ENCODE results near the gene ZNF71. TPM values are rescaled to one million over a fixed set of nuclear protein-coding genes. Genes with fewer than 3 reads are reported as not detected.

Gene ZNF71
- total and polyA plus RNA-seq, 2 experiments from 2014 or later: 6.2 to 7.9 TPM

DNA sequence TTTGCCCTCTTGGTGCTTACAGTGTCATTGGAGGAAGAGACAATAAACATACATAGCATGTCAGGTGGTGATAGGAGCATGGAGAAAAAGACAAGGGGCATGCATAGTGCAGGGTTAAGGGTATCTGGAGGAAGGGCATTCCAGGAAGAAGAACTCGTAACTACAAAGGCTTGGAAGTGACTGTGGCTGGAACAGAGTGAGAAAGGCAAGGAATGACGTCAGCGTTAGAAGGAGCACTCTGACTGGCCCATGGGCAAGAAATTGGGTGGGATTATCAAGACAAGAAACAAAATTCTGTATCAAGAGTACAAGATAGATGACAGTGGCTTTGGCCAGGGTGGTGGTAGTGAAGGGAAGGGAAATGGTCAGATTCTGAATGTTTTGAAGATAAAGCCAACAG, 59.0 kb downstream of the ZNF71 start:
- no peak overlapping the region for H3K4me3 ChIP-seq
- no peak overlapping the region for H2AFZ ChIP-seq
- no peaks in the 10 kb centered on the region for H3F3A ChIP-seq (ENCODE audit: insufficient read depth)
- H3K9me3 ChIP-seq (ENCODE audit: low read depth): no peaks in the 10 kb centered on the region
- H3K4me1 ChIP-seq (ENCODE audit: insufficient read depth): no peaks in the 10 kb centered on the region
- no peaks in the 10 kb centered on the region for H4K20me1 ChIP-seq (ENCODE audit: insufficient read depth)
- H3K36me3 ChIP-seq (ENCODE audit: low read depth): no peaks in the 10 kb centered on the region
- no peak overlapping the region for H3K4me2 ChIP-seq (ENCODE audit: unreplicated experiment)
- TF ChIP-seq EZH2phosphoT487 (IDR thresholded peaks at IDR 0.05; ENCODE audit: insufficient read depth, low read depth): no peak
- H3K27me3 ChIP-seq (replicated peaks; ENCODE audit: insufficient read depth): no peaks in the 10 kb centered on the region
- DNase-seq: no peak
- WGBS, 2 experiments (ENCODE audit: low coverage in 1 of 2, low lambda C conversion rate in 2 of 2, missing lambda C conversion rate in 2 of 2): 31 to 38% methylated on average over 3 of the region's 3 CpGs
- H3K9ac ChIP-seq: no peak overlapping the region
- H3K9me2 ChIP-seq (ENCODE audit: insufficient read depth): no peaks in the 10 kb centered on the region
- H3K27ac ChIP-seq: no peak overlapping the region
- in situ Hi-C loops (cut with MboI): no loop called here
- H3K79me2 ChIP-seq (ENCODE audit: insufficient read depth): no peaks in the 10 kb centered on the region

GRCh38 chr19:56660381-56661107, 65.4 kb downstream of the ZNF71 start:
- Histone ChIP-seq H3K27ac (no peak overlapping the region), H2AFZ (no peak overlapping the region), H3K9me3 (ENCODE audit: low read depth) (no peaks in the 10 kb centered on the region), H3K9ac (no peak overlapping the region), H3K4me2 (ENCODE audit: unreplicated experiment) (no peak overlapping the region), H3K36me3 (ENCODE audit: low read depth) (no peaks in the 10 kb centered on the region), H3F3A (ENCODE audit: insufficient read depth) (no peaks in the 10 kb centered on the region), H3K27me3 (replicated peaks; ENCODE audit: insufficient read depth) (no peaks in the 10 kb centered on the region), H3K4me1 (ENCODE audit: insufficient read depth) (no peaks in the 10 kb centered on the region), H3K4me3 (no peak overlapping the region), H3K79me2 (ENCODE audit: insufficient read depth) (no peaks in the 10 kb centered on the region), H3K9me2 (ENCODE audit: insufficient read depth) (no peaks in the 10 kb centered on the region), H4K20me1 (ENCODE audit: insufficient read depth) (no peaks in the 10 kb centered on the region)
- WGBS, 2 experiments (ENCODE audit: low coverage in 1 of 2, low lambda C conversion rate in 2 of 2, missing lambda C conversion rate in 2 of 2): 26 to 29% methylated on average over 32 of the region's 32 CpGs
- in situ Hi-C loops (cut with MboI): no loop called here
- no peak for DNase-seq
- TF ChIP-seq EZH2 (IDR thresholded peaks at IDR 0.05; ENCODE audit: insufficient read depth, poor library complexity, severe bottlenecking) (no peak), EZH2phosphoT487 (IDR thresholded peaks at IDR 0.05; ENCODE audit: insufficient read depth, low read depth) (no peak)

DNA sequence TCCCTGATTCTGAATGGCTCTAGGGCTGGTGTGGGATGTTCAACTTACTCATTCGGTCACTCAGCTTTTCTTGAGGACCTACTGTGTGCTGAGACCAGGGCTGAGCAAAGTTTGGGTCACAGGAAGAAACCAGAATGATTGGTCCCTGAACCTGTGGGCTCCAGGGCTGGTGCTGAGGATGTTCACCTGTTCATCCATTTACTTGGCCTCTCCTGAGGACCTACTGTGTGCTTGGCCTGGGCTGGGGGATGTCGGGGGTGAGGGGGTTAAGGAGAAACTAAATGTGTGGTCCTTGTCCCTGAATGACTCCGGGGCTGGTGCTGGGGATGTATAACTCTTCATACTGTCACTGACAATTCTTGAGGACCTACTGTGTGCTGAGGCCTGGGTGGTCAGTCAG, 66.1 kb downstream of the ZNF71 start:
- in situ Hi-C loops (cut with MboI): no loop called here
- H3K4me1 ChIP-seq (ENCODE audit: insufficient read depth): no peaks in the 10 kb centered on the region
- H3K27ac ChIP-seq: no peak overlapping the region
- H3F3A ChIP-seq (ENCODE audit: insufficient read depth): no peaks in the 10 kb centered on the region
- 59 to 68% methylated on average over 3 of the region's 3 CpGs for whole genome bisulfite sequencing, 2 experiments (ENCODE audit: low coverage in 1 of 2, low lambda C conversion rate in 2 of 2, missing lambda C conversion rate in 2 of 2)
- no peaks in the 10 kb centered on the region for H3K36me3 ChIP-seq (ENCODE audit: low read depth)
- no peak overlapping the region for H2AFZ ChIP-seq
- H3K9me3 ChIP-seq (ENCODE audit: low read depth): no peaks in the 10 kb centered on the region
- H3K9me2 ChIP-seq (ENCODE audit: insufficient read depth): no peaks in the 10 kb centered on the region
- H3K9ac ChIP-seq: no peak overlapping the region
- H3K4me2 ChIP-seq (ENCODE audit: unreplicated experiment): no peak overlapping the region
- H3K79me2 ChIP-seq (ENCODE audit: insufficient read depth): no peaks in the 10 kb centered on the region
- TF ChIP-seq EZH2phosphoT487 (IDR thresholded peaks at IDR 0.05; ENCODE audit: insufficient read depth, low read depth): no peak
- no peak for TF ChIP-seq EZH2 (IDR thresholded peaks at IDR 0.05; ENCODE audit: insufficient read depth, poor library complexity, severe bottlenecking)
- no peak for DNase-seq
- H3K27me3 ChIP-seq (replicated peaks; ENCODE audit: insufficient read depth): no peaks in the 10 kb centered on the region
- H4K20me1 ChIP-seq (ENCODE audit: insufficient read depth): no peaks in the 10 kb centered on the region
- H3K4me3 ChIP-seq: no peak overlapping the region

GRCh38 chr19:56663931-56664500, 68.9 kb downstream of the ZNF71 start:
- Histone ChIP-seq H3K27ac (no peak overlapping the region), H3K4me2 (ENCODE audit: unreplicated experiment) (no peak overlapping the region), H3K9ac (no peak overlapping the region), H3K79me2 (ENCODE audit: insufficient read depth) (no peaks in the 10 kb centered on the region), H3K27me3 (replicated peaks; ENCODE audit: insufficient read depth) (no peaks in the 10 kb centered on the region), H4K20me1 (ENCODE audit: insufficient read depth) (no peaks in the 10 kb centered on the region), H2AFZ (no peak overlapping the region), H3K4me3 (no peak overlapping the region), H3K9me2 (ENCODE audit: insufficient read depth) (no peaks in the 10 kb centered on the region), H3K9me3 (ENCODE audit: low read depth) (no peaks in the 10 kb centered on the region), H3K36me3 (ENCODE audit: low read depth) (no peaks in the 10 kb centered on the region), H3K4me1 (ENCODE audit: insufficient read depth) (no peaks in the 10 kb centered on the region), H3F3A (ENCODE audit: insufficient read depth) (no peaks in the 10 kb centered on the region)
- in situ Hi-C loops (cut with MboI): no loop called here
- no peak for DNase-seq
- WGBS, 2 experiments (ENCODE audit: low coverage in 1 of 2, low lambda C conversion rate in 2 of 2, missing lambda C conversion rate in 2 of 2): 84 to 90% methylated on average over 48 to 60 of the region's 60 CpGs
- no peak for TF ChIP-seq EZH2 (IDR thresholded peaks at IDR 0.05; ENCODE audit: insufficient read depth, poor library complexity, severe bottlenecking)
- TF ChIP-seq EZH2phosphoT487 (IDR thresholded peaks at IDR 0.05; ENCODE audit: insufficient read depth, low read depth): no peak

Measured in GM23248 (cell line).